HG02938 (cell line): ENCODE measurements around the gene IFI27L2.
"Not testable (repeated sequence)": the region's sequence is repeated elsewhere in the genome, so short reads cannot be mapped to it uniquely, and the experiment has no call there.

ENCODE experiments used
- ATAC-seq: cut with Tn5 transposase; IDR thresholded peaks from one replicate; pipeline ENCODE4 v1.9.1; 2021; ENCODE audit warnings: mild to moderate bottlenecking, moderate library complexity; ENCODE audit not compliant: unreplicated experiment

IFI27L2 gene

GRCh38 chr14:94129111-94129757 is at the start of gene IFI27L2:
IFI27L2 (minus strand) TSS chr14:94129604; CDS start chr14:94129564, 40 bp downstream.
- ATAC-seq: peak; percentile 84

GRCh38 chr14:94177806-94178205 is 48.4 kb upstream of the IFI27L2 start:
- no peak for ATAC-seq

- ATAC-seq: no peak
These were observed 47.4 kb upstream of the IFI27L2 start for GRCh38 chr14:94176808-94177207.

GRCh38 chr14:94175747-94176146 is 46.3 kb upstream of the IFI27L2 start:
- no peak for ATAC-seq

- ATAC-seq: no peak
These were observed 45.8 kb upstream of the IFI27L2 start for GRCh38 chr14:94175011-94175745.

- no peak for ATAC-seq
These were observed 45.2 kb upstream of the IFI27L2 start for GRCh38 chr14:94174604-94175010.

- ATAC-seq: peak; percentile 66
These were observed 44.6 kb upstream of the IFI27L2 start, which contains the start of gene PPP4R4 for GRCh38 chr14:94173885-94174603. PPP4R4 (plus strand) TSS chr14:94174322; CDS start chr14:94174466, 144 bp downstream.

- peak; percentile 9 for ATAC-seq
These were observed 44.1 kb upstream of the IFI27L2 start for GRCh38 chr14:94173471-94173884.

- ATAC-seq: no peak
These were observed 43.1 kb upstream of the IFI27L2 start for GRCh38 chr14:94172545-94172944.

GRCh38 chr14:94171208-94171607 is 41.8 kb upstream of the IFI27L2 start:
- no peak for ATAC-seq

- no peak for ATAC-seq
These were observed 40.7 kb upstream of the IFI27L2 start for GRCh38 chr14:94170136-94170535.

- ATAC-seq: no peak
These were observed 36.3 kb upstream of the IFI27L2 start for GRCh38 chr14:94165744-94166143.

- no peak for ATAC-seq
These were observed 35.5 kb upstream of the IFI27L2 start for GRCh38 chr14:94164685-94165431.

- no peak for ATAC-seq
These were observed 34.4 kb upstream of the IFI27L2 start for GRCh38 chr14:94163796-94164195.

- no peak for ATAC-seq
These were observed 33.1 kb upstream of the IFI27L2 start for GRCh38 chr14:94162466-94162865.

- no peak for ATAC-seq
These were observed 32.6 kb upstream of the IFI27L2 start for GRCh38 chr14:94161981-94162380.

GRCh38 chr14:94161058-94161457 is 31.7 kb upstream of the IFI27L2 start:
- no peak for ATAC-seq

- no peak for ATAC-seq
These were observed 29.0 kb upstream of the IFI27L2 start for GRCh38 chr14:94158239-94158883.

GRCh38 chr14:94157197-94157596 is 27.8 kb upstream of the IFI27L2 start:
- no peak for ATAC-seq

- not testable (repeated sequence) for ATAC-seq
These were observed 26.7 kb upstream of the IFI27L2 start for GRCh38 chr14:94156143-94156542.
